GM21360 (cell line): ENCODE measurements around the gene TCF19.

Experiments
- ATAC-seq: cut with Tn5 transposase; IDR thresholded peaks from one replicate; pipeline ENCODE4 v1.9.1; 2021; ENCODE audit warnings: mild to moderate bottlenecking, moderate library complexity; ENCODE audit not compliant: unreplicated experiment

The TCF19 gene

GRCh38 chr6:31126396-31127175 lies 31.8 kb upstream of the TCF19 start:
- ATAC-seq = no peak

GRCh38 chr6:31128093-31128676 lies 30.2 kb upstream of the TCF19 start:
- no peak for ATAC-seq

- no peak for ATAC-seq
These were observed 29.3 kb upstream of the TCF19 start for GRCh38 chr6:31129130-31129529.

- ATAC-seq = no peak
These were observed 27.6 kb upstream of the TCF19 start for GRCh38 chr6:31130751-31131150.

- no peak for ATAC-seq
These were observed 26.8 kb upstream of the TCF19 start for GRCh38 chr6:31131595-31131994.

GRCh38 chr6:31132806-31133205 lies 25.6 kb upstream of the TCF19 start:
- ATAC-seq = no peak

- no peak for ATAC-seq
These were observed 22.7 kb upstream of the TCF19 start for GRCh38 chr6:31135710-31136109.

GRCh38 chr6:31138982-31139381 lies 19.4 kb upstream of the TCF19 start, which contains the start of gene PSORS1C2:
Gene PSORS1C2 (minus strand): TSS chr6:31139066. CDS start chr6:31139026, 40 bp downstream.
- ATAC-seq = no peak

GRCh38 chr6:31139599-31139998 lies 18.8 kb upstream of the TCF19 start:
- ATAC-seq = no peak

- ATAC-seq = no peak
These were observed 17.7 kb upstream of the TCF19 start for GRCh38 chr6:31140643-31141042.

- ATAC-seq = no peak
These were observed 16.0 kb upstream of the TCF19 start for GRCh38 chr6:31142361-31142761.

GRCh38 chr6:31143148-31143547 lies 15.2 kb upstream of the TCF19 start:
- ATAC-seq = no peak

- ATAC-seq = no peak
These were observed 14.0 kb upstream of the TCF19 start for GRCh38 chr6:31144296-31144969.

GRCh38 chr6:31144970-31145340 lies 13.4 kb upstream of the TCF19 start:
- ATAC-seq = no peak

- no peak for ATAC-seq
These were observed 13.0 kb upstream of the TCF19 start for GRCh38 chr6:31145386-31145785.

GRCh38 chr6:31149827-31150447 lies 8.5 kb upstream of the TCF19 start:
- ATAC-seq = no peak

- ATAC-seq = no peak
These were observed 5.6 kb upstream of the TCF19 start for GRCh38 chr6:31152781-31153180.

GRCh38 chr6:31154436-31154835 lies 4.0 kb upstream of the TCF19 start:
- ATAC-seq = no peak

GRCh38 chr6:31156641-31157040 lies 1.7 kb upstream of the TCF19 start:
- ATAC-seq = no peak

GRCh38 chr6:31157513-31158139 lies 763 bp upstream of the TCF19 start, which contains the start of gene CCHCR1:
Gene CCHCR1 (minus strand): TSS chr6:31157802. CDS start chr6:31157600, 202 bp downstream.
- no peak for ATAC-seq
